Panc1 (cell line): ENCODE measurements around the gene CNOT4. TPM values are rescaled to one million over a fixed set of nuclear protein-coding genes. Genes with fewer than 3 reads are reported as not detected.

Source experiments
- ATAC-seq: fragments of 200-7000 bp; cut with Tn5 transposase; 2 replicates; pipeline ENCODE4 v1.9.1; 2020; ENCODE audit warnings: mild to moderate bottlenecking, moderate library complexity
- BruUV-seq: library from RNA; stranded (reverse); fragments of 400-500 nt; replicated peaks from 2 replicates; lab custom pipeline; 2021; lab: Mats Ljungman, UMichigan
- CTCF ChIA-PET: fragments of 300-600 bp; sonication (Branson Sonifier 250); formaldehyde crosslinking; loops from one replicate; lab custom pipeline; 2022; ENCODE audit warnings: antibody characterized with exemption; lab: Charles Lee
- POLR2A ChIA-PET: fragments of 300-600 bp; sonication (Branson Sonifier 250); formaldehyde crosslinking; loops from one replicate; lab custom pipeline; 2022; ENCODE audit warnings: antibody characterized with exemption; lab: Charles Lee
- DNase-seq: peaks from one replicate; pipeline ENCODE4 v3.0.0-alpha.2; 2010; ENCODE audit warnings: low read depth, low spot score
- H3K27ac ChIP-seq: 2 replicates; pipeline ENCODE4 v1.5.1; 2011; ENCODE audit warnings: mild to moderate bottlenecking, low read length, inconsistent platforms
- H3K27me3 ChIP-seq: fragments of 200-500 bp; sonication (Bioruptor generic); 2 replicates; pipeline ENCODE4 v1.6.0; 2014; ENCODE audit warnings: low read length, inconsistent platforms; ENCODE audit not compliant: control insufficient read depth, insufficient read depth
- H3K36me3 ChIP-seq: fragments of 200-500 bp; sonication (Bioruptor generic); 2 replicates; pipeline ENCODE4 v1.5.1; 2014; ENCODE audit warnings: inconsistent platforms, mild to moderate bottlenecking, low read length, moderate library complexity; ENCODE audit not compliant: control insufficient read depth, insufficient read depth
- H3K4me1 ChIP-seq: 2 replicates; pipeline ENCODE4 v1.5.1; 2011; ENCODE audit warnings: inconsistent platforms, mild to moderate bottlenecking, low read length, moderate library complexity; ENCODE audit not compliant: control insufficient read depth, insufficient read depth
- H3K4me3 ChIP-seq, 2 experiments: 2 replicates each; pipeline ENCODE4 v1.5.1; 2011 to 2012; ENCODE audit warnings: low read depth in 2 of 2, low read length in 2 of 2, mild to moderate bottlenecking in 2 of 2, inconsistent platforms in 1 of 2, moderate library complexity in 1 of 2
- H3K9me3 ChIP-seq: fragments of 200-500 bp; sonication (Bioruptor generic); 2 replicates; pipeline ENCODE4 v1.5.1; 2014; ENCODE audit warnings: low read depth, mild to moderate bottlenecking, inconsistent platforms, low read length, moderate library complexity; ENCODE audit not compliant: control insufficient read depth, insufficient read depth
- POLR2AphosphoS5 ChIP-seq: IDR thresholded peaks from 2 replicates; pipeline ENCODE4 v1.6.1; 2012; ENCODE audit warnings: mild to moderate bottlenecking, low read depth, low read length, moderate library complexity
- SIN3A ChIP-seq: IDR thresholded peaks from 2 replicates; pipeline ENCODE4 v1.6.1; 2012; ENCODE audit warnings: low read depth, mild to moderate bottlenecking, low read length, moderate library complexity, borderline replicate concordance; ENCODE audit not compliant: insufficient read depth
- TCF7L2 ChIP-seq: IDR thresholded peaks from 2 replicates; pipeline ENCODE4 v1.6.1; 2011; ENCODE audit warnings: mild to moderate bottlenecking, low read depth, low read length, inconsistent platforms
- in situ Hi-C: cut with HindIII; loops from 2 replicates; pipeline ENCODE4 v1.10.0; 2016; ENCODE audit warnings: low sequenced_read_pairs, low pct_unique_long_range_greater_than_20kb
- intact Hi-C: fragments of 100-400 bp; cut with micrococcal nuclease; formaldehyde crosslinking; loops from one replicate; pipeline ENCODE4 v1.10.0; 2022; ENCODE audit not compliant: unreplicated experiment
- total RNA-seq: library from RNA; stranded (reverse); gene quantifications from one replicate; pipeline ENCODE4 v1.2.1, GENCODE V29; 2021; ENCODE audit not compliant: unreplicated experiment
- TF ChIP-seq, protein P1 (sequence below): fragments of 450-650 bp; IDR thresholded peaks from 2 replicates; pipeline ENCODE4 v1.5.1; 2017; ENCODE audit warnings: mild to moderate bottlenecking
- TF ChIP-seq, protein P2 (sequence below), 2 experiments: IDR thresholded peaks; 2 replicates each; pipeline ENCODE4 v1.6.1; 2011 to 2012; ENCODE audit warnings: low read depth in 2 of 2, control low read depth in 1 of 2, low read length in 1 of 2, mild to moderate bottlenecking in 1 of 2, moderate library complexity in 1 of 2; ENCODE audit not compliant: insufficient read depth in 1 of 2

CNOT4 gene
- total RNA-seq, 1 experiment from 2014 or later: 22.3 TPM

DNA sequence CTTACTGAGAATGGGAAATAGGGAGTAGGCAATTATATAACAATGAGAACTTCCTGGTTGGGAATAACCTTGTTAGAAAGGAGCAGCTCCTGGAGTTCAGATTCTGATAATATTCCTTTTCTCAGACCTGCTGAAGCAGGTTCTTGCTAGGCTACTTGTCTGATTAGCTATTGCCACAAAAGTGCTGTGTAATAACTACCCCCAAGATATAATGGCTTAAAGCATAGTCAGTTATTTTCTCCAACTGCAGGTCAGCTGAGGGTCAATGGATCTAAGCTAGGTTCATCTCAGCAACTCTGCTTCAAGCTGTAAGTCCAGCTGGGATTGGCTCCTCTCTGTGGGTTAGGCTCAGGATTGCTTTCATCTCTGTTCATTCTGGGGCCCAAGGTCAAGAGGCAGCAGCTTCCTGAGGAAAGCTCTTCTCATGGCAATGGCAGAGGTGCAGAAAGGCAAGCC is 9.4 kb upstream of the CNOT4 start:
- no peak overlapping the region for H3K4me3 ChIP-seq
- no peaks in the 10 kb centered on the region for H3K36me3 ChIP-seq
- TF ChIP-seq, protein P1, sequence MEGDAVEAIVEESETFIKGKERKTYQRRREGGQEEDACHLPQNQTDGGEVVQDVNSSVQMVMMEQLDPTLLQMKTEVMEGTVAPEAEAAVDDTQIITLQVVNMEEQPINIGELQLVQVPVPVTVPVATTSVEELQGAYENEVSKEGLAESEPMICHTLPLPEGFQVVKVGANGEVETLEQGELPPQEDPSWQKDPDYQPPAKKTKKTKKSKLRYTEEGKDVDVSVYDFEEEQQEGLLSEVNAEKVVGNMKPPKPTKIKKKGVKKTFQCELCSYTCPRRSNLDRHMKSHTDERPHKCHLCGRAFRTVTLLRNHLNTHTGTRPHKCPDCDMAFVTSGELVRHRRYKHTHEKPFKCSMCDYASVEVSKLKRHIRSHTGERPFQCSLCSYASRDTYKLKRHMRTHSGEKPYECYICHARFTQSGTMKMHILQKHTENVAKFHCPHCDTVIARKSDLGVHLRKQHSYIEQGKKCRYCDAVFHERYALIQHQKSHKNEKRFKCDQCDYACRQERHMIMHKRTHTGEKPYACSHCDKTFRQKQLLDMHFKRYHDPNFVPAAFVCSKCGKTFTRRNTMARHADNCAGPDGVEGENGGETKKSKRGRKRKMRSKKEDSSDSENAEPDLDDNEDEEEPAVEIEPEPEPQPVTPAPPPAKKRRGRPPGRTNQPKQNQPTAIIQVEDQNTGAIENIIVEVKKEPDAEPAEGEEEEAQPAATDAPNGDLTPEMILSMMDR: no peak
- no peak for TF ChIP-seq POLR2AphosphoS5
- TF ChIP-seq TCF7L2: no peak
- TF ChIP-seq, protein P2, sequence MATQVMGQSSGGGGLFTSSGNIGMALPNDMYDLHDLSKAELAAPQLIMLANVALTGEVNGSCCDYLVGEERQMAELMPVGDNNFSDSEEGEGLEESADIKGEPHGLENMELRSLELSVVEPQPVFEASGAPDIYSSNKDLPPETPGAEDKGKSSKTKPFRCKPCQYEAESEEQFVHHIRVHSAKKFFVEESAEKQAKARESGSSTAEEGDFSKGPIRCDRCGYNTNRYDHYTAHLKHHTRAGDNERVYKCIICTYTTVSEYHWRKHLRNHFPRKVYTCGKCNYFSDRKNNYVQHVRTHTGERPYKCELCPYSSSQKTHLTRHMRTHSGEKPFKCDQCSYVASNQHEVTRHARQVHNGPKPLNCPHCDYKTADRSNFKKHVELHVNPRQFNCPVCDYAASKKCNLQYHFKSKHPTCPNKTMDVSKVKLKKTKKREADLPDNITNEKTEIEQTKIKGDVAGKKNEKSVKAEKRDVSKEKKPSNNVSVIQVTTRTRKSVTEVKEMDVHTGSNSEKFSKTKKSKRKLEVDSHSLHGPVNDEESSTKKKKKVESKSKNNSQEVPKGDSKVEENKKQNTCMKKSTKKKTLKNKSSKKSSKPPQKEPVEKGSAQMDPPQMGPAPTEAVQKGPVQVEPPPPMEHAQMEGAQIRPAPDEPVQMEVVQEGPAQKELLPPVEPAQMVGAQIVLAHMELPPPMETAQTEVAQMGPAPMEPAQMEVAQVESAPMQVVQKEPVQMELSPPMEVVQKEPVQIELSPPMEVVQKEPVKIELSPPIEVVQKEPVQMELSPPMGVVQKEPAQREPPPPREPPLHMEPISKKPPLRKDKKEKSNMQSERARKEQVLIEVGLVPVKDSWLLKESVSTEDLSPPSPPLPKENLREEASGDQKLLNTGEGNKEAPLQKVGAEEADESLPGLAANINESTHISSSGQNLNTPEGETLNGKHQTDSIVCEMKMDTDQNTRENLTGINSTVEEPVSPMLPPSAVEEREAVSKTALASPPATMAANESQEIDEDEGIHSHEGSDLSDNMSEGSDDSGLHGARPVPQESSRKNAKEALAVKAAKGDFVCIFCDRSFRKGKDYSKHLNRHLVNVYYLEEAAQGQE (IDR thresholded peaks at IDR 0.05; ENCODE audit: insufficient read depth in 1 of 2, low read depth in 2 of 2, low read length in 1 of 2): no peak
- no peak for TF ChIP-seq SIN3A
- CTCF ChIA-PET: no interaction called here
- intact Hi-C loops: loop anchor here (10.0 kb wide), 1 partner anchor 126 kb away; no protein-coding TSS in a partner anchor
- BruUV-seq: no TSS peak
- H3K27me3 ChIP-seq: no peaks in the 10 kb centered on the region
- DNase-seq (no peak), ATAC-seq (no peak)
- H3K4me1 ChIP-seq: no peaks in the 10 kb centered on the region
- POLR2A ChIA-PET: no interaction called here
- no peaks in the 10 kb centered on the region for H3K9me3 ChIP-seq
- in situ Hi-C loops: no loop called here
- H3K27ac ChIP-seq: no peak overlapping the region

DNA sequence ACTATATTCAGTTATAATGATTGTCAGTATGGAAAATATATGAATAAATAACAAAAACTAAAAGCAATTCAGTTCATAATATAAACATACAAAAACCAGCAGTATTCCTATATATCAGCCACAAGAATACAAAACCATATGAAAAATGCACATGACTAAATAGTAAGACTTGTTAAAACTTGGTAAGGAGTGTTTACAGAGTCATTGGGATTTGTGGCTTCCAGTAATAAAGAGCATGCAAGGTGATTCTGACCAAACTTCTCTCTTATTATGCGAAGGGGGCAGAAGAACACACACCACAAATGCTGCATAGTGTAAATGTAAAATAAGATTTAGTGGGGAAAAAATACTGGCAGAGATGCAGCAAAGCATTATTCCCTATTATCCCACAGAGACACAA is 8.8 kb upstream of the CNOT4 start:
- Histone ChIP-seq H3K4me1 (no peaks in the 10 kb centered on the region), H3K27ac (no peak overlapping the region), H3K4me3 (no peak overlapping the region), H3K27me3 (no peaks in the 10 kb centered on the region), H3K9me3 (no peaks in the 10 kb centered on the region), H3K36me3 (no peaks in the 10 kb centered on the region)
- TF ChIP-seq TCF7L2: no peak
- TF ChIP-seq, protein P1: no peak
- no peak for TF ChIP-seq SIN3A
- TF ChIP-seq, protein P2 (IDR thresholded peaks at IDR 0.05; ENCODE audit: insufficient read depth in 1 of 2, low read depth in 2 of 2, low read length in 1 of 2): no peak
- no peak for TF ChIP-seq POLR2AphosphoS5
- ChIA-PET CTCF (no interaction called here), POLR2A (no interaction called here)
- DNase-seq (no peak), ATAC-seq (no peak)
- intact Hi-C loops: loop anchor here (10.0 kb wide), 1 partner anchor 126 kb away; no protein-coding TSS in a partner anchor
- BruUV-seq: no TSS peak
- in situ Hi-C loops: no loop called here
